BE2C (cell line): ENCODE measurements around the gene PSME1.
A peak's percentile ranks its signal among the peaks of the same experiment; 100 is the strongest.

Source experiments
- DNase-seq: peaks from one replicate; pipeline ENCODE4 v3.0.0-alpha.2; 2020
- H3K27me3 ChIP-seq: fragments of 250-450 bp; sonication (Bioruptor Pico); 2 replicates; pipeline ENCODE4 v1.5.1; 2020; ENCODE audit warnings: mild to moderate bottlenecking
- H3K36me3 ChIP-seq: fragments of 250-450 bp; sonication (Bioruptor Pico); 2 replicates; pipeline ENCODE4 v1.5.1; 2020; ENCODE audit warnings: mild to moderate bottlenecking
- H3K4me1 ChIP-seq: fragments of 250-450 bp; sonication (Bioruptor Pico); 2 replicates; pipeline ENCODE4 v1.5.1; 2020
- H3K4me3 ChIP-seq: 2 replicates; pipeline ENCODE4 v1.5.1; 2011; ENCODE audit warnings: low read depth, low read length
- H3K9me3 ChIP-seq: fragments of 250-450 bp; sonication (Bioruptor Pico); 2 replicates; pipeline ENCODE4 v1.5.1; 2020
- CTCF ChIP-seq: IDR thresholded peaks from 2 replicates; pipeline ENCODE4 v1.5.1; 2012; ENCODE audit warnings: mild to moderate bottlenecking, low read depth, low read length

PSME1 gene

GRCh38 chr14:24160499-24160849 lies 24.5 kb downstream of the PSME1 start:
- no peak for DNase-seq
- TF ChIP-seq CTCF: no peak
- H3K4me3 ChIP-seq: no peak overlapping the region
- H3K27me3 ChIP-seq: no peaks in the 10 kb centered on the region
- H3K36me3 ChIP-seq: peaks cover 26% of the 10 kb centered on the region
- no peaks in the 10 kb centered on the region for H3K9me3 ChIP-seq
- peaks cover 8% of the 10 kb centered on the region for H3K4me1 ChIP-seq

- peaks cover 21% of the 10 kb centered on the region for H3K36me3 ChIP-seq
- H3K27me3 ChIP-seq: no peaks in the 10 kb centered on the region
- DNase-seq: peak; percentile 96
- TF ChIP-seq CTCF: peak; percentile 92
- no peaks in the 10 kb centered on the region for H3K9me3 ChIP-seq
- H3K4me3 ChIP-seq: peak within 1 kb of the TSS; percentile 65
- peaks cover 8% of the 10 kb centered on the region for H3K4me1 ChIP-seq
Observed at GRCh38 chr14:24160850-24161804, 25.1 kb downstream of the PSME1 start, which contains the start of gene IRF9. Gene IRF9, plus strand, starts transcription at chr14:24161265. Its CDS starts 880 bp downstream, at chr14:24162145.

GRCh38 chr14:24162093-24162492 lies 26.1 kb downstream of the PSME1 start:
- no peak for DNase-seq
- no peak overlapping the region for H3K4me3 ChIP-seq
- TF ChIP-seq CTCF: no peak
- H3K4me1 ChIP-seq: peaks cover 8% of the 10 kb centered on the region
- no peaks in the 10 kb centered on the region for H3K9me3 ChIP-seq
- no peaks in the 10 kb centered on the region for H3K27me3 ChIP-seq
- peaks cover 12% of the 10 kb centered on the region for H3K36me3 ChIP-seq

GRCh38 chr14:24164518-24164991 lies 28.6 kb downstream of the PSME1 start:
- Histone ChIP-seq H3K4me1 (peaks cover 8% of the 10 kb centered on the region), H3K9me3 (no peaks in the 10 kb centered on the region), H3K27me3 (no peaks in the 10 kb centered on the region), H3K36me3 (0 out of 2 replicates have a peak, but pooled peaks cover 2% of the 10 kb centered on the region), H3K4me3 (no peak overlapping the region)
- no peak for TF ChIP-seq CTCF
- no peak for DNase-seq

GRCh38 chr14:24165785-24166184 lies 29.8 kb downstream of the PSME1 start:
- Histone ChIP-seq H3K4me1 (peaks cover 6% of the 10 kb centered on the region), H3K36me3 (no peaks in the 10 kb centered on the region), H3K4me3 (no peak overlapping the region), H3K9me3 (no peaks in the 10 kb centered on the region), H3K27me3 (no peaks in the 10 kb centered on the region)
- DNase-seq: no peak
- TF ChIP-seq CTCF: no peak
